Activated naive CD8-positive, alpha-beta T cell treated with anti-CD3 and anti-CD28 coated beads, Interleukin-2, amount 10 ng/mL, durations not matched to agents 7 days and 5 days (primary cell): ENCODE data around the gene SNPH. TPM values are rescaled to one million over a fixed set of nuclear protein-coding genes. Genes with fewer than 3 reads are reported as not detected.
"Not testable (repeated sequence)": the region's sequence is repeated elsewhere in the genome, so short reads cannot be mapped to it uniquely, and the experiment has no call there.

Experiments
- ATAC-seq: fragments of 150-1000 bp; cut with Tn5 transposase; one replicate; pipeline ENCODE4 v1.10.0; 2021; ENCODE audit warnings: low read depth, moderate library complexity
- POLR2A ChIA-PET: fragments of 350-600 bp; sonication (Branson Sonifier 250); formaldehyde crosslinking; loops from one replicate; lab custom pipeline; 2021; ENCODE audit warnings: antibody characterized with exemption; lab: Charles Lee
- DNase-seq: peaks from one replicate; pipeline ENCODE4 v3.0.0; 2021
- H3K27ac Mint-ChIP-seq: one replicate; pipeline ENCODE4 v1.8.0; 2022; ENCODE audit warnings: mild to moderate bottlenecking, mixed read lengths
- H3K27me3 Mint-ChIP-seq: one replicate; pipeline ENCODE4 v1.8.0; 2022; ENCODE audit warnings: mild to moderate bottlenecking, moderate library complexity, mixed read lengths
- H3K36me3 Mint-ChIP-seq: one replicate; pipeline ENCODE4 v1.8.0; 2021; ENCODE audit warnings: mild to moderate bottlenecking, mixed read lengths
- H3K4me1 Mint-ChIP-seq: one replicate; pipeline ENCODE4 v1.8.0; 2021; ENCODE audit warnings: mixed read lengths
- H3K4me3 Mint-ChIP-seq: one replicate; pipeline ENCODE4 v1.8.0; 2022; ENCODE audit warnings: mild to moderate bottlenecking, moderate library complexity, mixed read lengths
- H3K9me3 Mint-ChIP-seq: one replicate; pipeline ENCODE4 v1.8.0; 2021; ENCODE audit warnings: mixed read lengths
- total RNA-seq, 2 experiments: library from RNA; stranded (reverse); gene quantifications; one replicate each; pipeline ENCODE4 v1.2.3, GENCODE V29; 2021

The SNPH gene
- total RNA-seq, 2 experiments from 2014 or later: 8.8 to 9.7 TPM

GRCh38 chr20:1242530-1242929 is 23.6 kb upstream of the SNPH start:
- Mint-ChIP-seq H3K27ac (no peak overlapping the region), H3K9me3 (no peaks in the 10 kb centered on the region), H3K4me3 (no peak overlapping the region), H3K36me3 (no peaks in the 10 kb centered on the region), H3K27me3 (peaks cover 17% of the 10 kb centered on the region), H3K4me1 (peaks cover 6% of the 10 kb centered on the region)
- POLR2A ChIA-PET: interaction anchor here (0.9 kb wide), 1 partner anchor 17 kb away, joined by 4 read pairs; the partner anchor contains the start of gene RAD21L1
- ATAC-seq (peak; percentile 47), DNase-seq (no peak)

- no peaks in the 10 kb centered on the region for H3K36me3 Mint-ChIP-seq
- peaks cover 14% of the 10 kb centered on the region for H3K27me3 Mint-ChIP-seq
- H3K4me3 Mint-ChIP-seq: no peak overlapping the region
- peaks cover 1% of the 10 kb centered on the region for H3K9me3 Mint-ChIP-seq
- DNase-seq (no peak), ATAC-seq (no peak)
- peaks cover 6% of the 10 kb centered on the region for H3K4me1 Mint-ChIP-seq
- POLR2A ChIA-PET: no interaction called here
- H3K27ac Mint-ChIP-seq: no peak overlapping the region
Observed at GRCh38 chr20:1245578-1245977, 20.5 kb upstream of the SNPH start.

- H3K36me3 Mint-ChIP-seq: peaks cover 4% of the 10 kb centered on the region
- H3K9me3 Mint-ChIP-seq: peaks cover 7% of the 10 kb centered on the region
- H3K4me3 Mint-ChIP-seq: no peak overlapping the region
- POLR2A ChIA-PET: no interaction called here
- H3K4me1 Mint-ChIP-seq: peaks cover 7% of the 10 kb centered on the region
- ATAC-seq: no peak
- H3K27me3 Mint-ChIP-seq: peaks cover 8% of the 10 kb centered on the region
- no peak for DNase-seq
- H3K27ac Mint-ChIP-seq: no peak overlapping the region
Observed at GRCh38 chr20:1247689-1248088, 18.4 kb upstream of the SNPH start.

GRCh38 chr20:1250282-1250681 is 15.8 kb upstream of the SNPH start:
- H3K27ac Mint-ChIP-seq, H3K4me1 Mint-ChIP-seq, H3K9me3 Mint-ChIP-seq, H3K36me3 Mint-ChIP-seq, H3K27me3 Mint-ChIP-seq, POLR2A ChIA-PET, ATAC-seq, DNase-seq, H3K4me3 Mint-ChIP-seq: not testable (repeated sequence)

- Mint-ChIP-seq H3K36me3 (peaks cover 4% of the 10 kb centered on the region), H3K4me3 (no peak overlapping the region), H3K9me3 (peaks cover 7% of the 10 kb centered on the region), H3K27ac (no peak overlapping the region), H3K27me3 (peaks cover 11% of the 10 kb centered on the region), H3K4me1 (peaks cover 6% of the 10 kb centered on the region)
- POLR2A ChIA-PET: no interaction called here
- ATAC-seq (no peak), DNase-seq (no peak)
Observed at GRCh38 chr20:1252416-1252815, 13.7 kb upstream of the SNPH start.

- Mint-ChIP-seq H3K27ac (no peak overlapping the region), H3K4me3 (no peak overlapping the region), H3K4me1 (peaks cover 6% of the 10 kb centered on the region), H3K36me3 (peaks cover 4% of the 10 kb centered on the region), H3K9me3 (peaks cover 7% of the 10 kb centered on the region), H3K27me3 (peaks cover 12% of the 10 kb centered on the region)
- ATAC-seq (no peak), DNase-seq (no peak)
- POLR2A ChIA-PET: no interaction called here
Observed at GRCh38 chr20:1254254-1254653, 11.8 kb upstream of the SNPH start.

GRCh38 chr20:1255675-1256074 is 10.4 kb upstream of the SNPH start:
- no peak overlapping the region for H3K27ac Mint-ChIP-seq
- H3K27me3 Mint-ChIP-seq: peaks cover 12% of the 10 kb centered on the region
- peaks cover 5% of the 10 kb centered on the region for H3K9me3 Mint-ChIP-seq
- POLR2A ChIA-PET: no interaction called here
- no peak for ATAC-seq
- no peak overlapping the region for H3K4me3 Mint-ChIP-seq
- H3K4me1 Mint-ChIP-seq: peaks cover 6% of the 10 kb centered on the region
- no peak for DNase-seq
- peaks cover 4% of the 10 kb centered on the region for H3K36me3 Mint-ChIP-seq

GRCh38 chr20:1263853-1264252 is 2.2 kb upstream of the SNPH start:
- Mint-ChIP-seq H3K27ac (no peak overlapping the region), H3K4me1 (peaks cover 21% of the 10 kb centered on the region), H3K4me3 (no peak overlapping the region), H3K9me3 (peaks cover 3% of the 10 kb centered on the region), H3K36me3 (peaks cover 4% of the 10 kb centered on the region), H3K27me3 (peaks cover 7% of the 10 kb centered on the region)
- DNase-seq (no peak), ATAC-seq (no peak)
- POLR2A ChIA-PET: no interaction called here

- H3K27ac Mint-ChIP-seq: peak overlapping the region; percentile 76
- ATAC-seq (no peak), DNase-seq (no peak)
- peaks cover 3% of the 10 kb centered on the region for H3K9me3 Mint-ChIP-seq
- H3K36me3 Mint-ChIP-seq: peaks cover 4% of the 10 kb centered on the region
- POLR2A ChIA-PET: no interaction called here
- peaks cover 7% of the 10 kb centered on the region for H3K27me3 Mint-ChIP-seq
- peak overlapping the region; percentile 84 for H3K4me3 Mint-ChIP-seq
- H3K4me1 Mint-ChIP-seq: peaks cover 21% of the 10 kb centered on the region
Observed at GRCh38 chr20:1264727-1265126, 1.4 kb upstream of the SNPH start.

- no peak for DNase-seq
- Mint-ChIP-seq H3K9me3 (peaks cover 3% of the 10 kb centered on the region), H3K27me3 (peaks cover 7% of the 10 kb centered on the region), H3K36me3 (peaks cover 4% of the 10 kb centered on the region), H3K4me3 (peak overlapping the region; percentile 84), H3K4me1 (peaks cover 21% of the 10 kb centered on the region), H3K27ac (peak overlapping the region; percentile 86)
- POLR2A ChIA-PET: interaction anchor here (1.1 to 1.8 kb wide), 5 partner anchors 21 to 160 kb away, joined by 4 to 10 read pairs (median 6); partner anchors contain the start of gene RAD21L1
- no peak for ATAC-seq
Observed at GRCh38 chr20:1265226-1265915, 723 bp upstream of the SNPH start.

GRCh38 chr20:1265916-1266166 is 253 bp upstream of the SNPH start:
- H3K27me3 Mint-ChIP-seq: peaks cover 7% of the 10 kb centered on the region
- H3K9me3 Mint-ChIP-seq: peaks cover 3% of the 10 kb centered on the region
- peak overlapping the region; percentile 84 for H3K4me3 Mint-ChIP-seq
- H3K4me1 Mint-ChIP-seq: peaks cover 21% of the 10 kb centered on the region
- DNase-seq: no peak
- H3K36me3 Mint-ChIP-seq: peaks cover 4% of the 10 kb centered on the region
- H3K27ac Mint-ChIP-seq: peak overlapping the region; percentile 86
- POLR2A ChIA-PET: interaction anchor here (1.0 to 1.8 kb wide), 6 partner anchors 14 to 160 kb away, joined by 3 to 10 read pairs (median 5); partner anchors contain the start of gene RAD21L1
- ATAC-seq: no peak

GRCh38 chr20:1267161-1267560 is 1.1 kb downstream of the SNPH start:
- peaks cover 23% of the 10 kb centered on the region for H3K4me1 Mint-ChIP-seq
- peaks cover 6% of the 10 kb centered on the region for H3K36me3 Mint-ChIP-seq
- POLR2A ChIA-PET: interaction anchor here (0.7 to 1.8 kb wide), 4 partner anchors 17 to 41 kb away, joined by 5 to 8 read pairs (median 6); partner anchors contain the start of gene RAD21L1
- peaks cover 2% of the 10 kb centered on the region for H3K9me3 Mint-ChIP-seq
- no peak overlapping the region for H3K27ac Mint-ChIP-seq
- no peak for ATAC-seq
- H3K4me3 Mint-ChIP-seq: peak overlapping the region; percentile 76
- peaks cover 3% of the 10 kb centered on the region for H3K27me3 Mint-ChIP-seq
- DNase-seq: no peak

GRCh38 chr20:1267809-1268374 is 1.8 kb downstream of the SNPH start:
- no peaks in the 10 kb centered on the region for H3K9me3 Mint-ChIP-seq
- DNase-seq: no peak
- POLR2A ChIA-PET: interaction anchor here (1.3 kb wide), 1 partner anchor 31 kb away, joined by 5 read pairs; no protein-coding TSS in a partner anchor
- H3K4me1 Mint-ChIP-seq: peaks cover 23% of the 10 kb centered on the region
- ATAC-seq: no peak
- H3K36me3 Mint-ChIP-seq: peaks cover 3% of the 10 kb centered on the region
- H3K27me3 Mint-ChIP-seq: no peaks in the 10 kb centered on the region
- H3K27ac Mint-ChIP-seq: no peak overlapping the region
- H3K4me3 Mint-ChIP-seq: no peak overlapping the region

GRCh38 chr20:1269235-1269634 is 3.1 kb downstream of the SNPH start:
- POLR2A ChIA-PET: no interaction called here
- Mint-ChIP-seq H3K4me1 (peaks cover 22% of the 10 kb centered on the region), H3K4me3 (no peak overlapping the region), H3K27me3 (no peaks in the 10 kb centered on the region), H3K9me3 (no peaks in the 10 kb centered on the region), H3K36me3 (peaks cover 3% of the 10 kb centered on the region), H3K27ac (no peak overlapping the region)
- DNase-seq: no peak
- no peak for ATAC-seq
